Lower leg skin (tissue), 4 donors: ENCODE measurements around the gene MLH3. TPM values are rescaled to one million over a fixed set of nuclear protein-coding genes. Genes with fewer than 3 reads are reported as not detected.

Experiments
- DNase-seq, 2 donors: peaks; one replicate each; pipeline ENCODE4 v3.0.0-alpha.2; 2019; ENCODE audit warnings: low spot score in 2 of 2
- H3K4me3 ChIP-seq: fragments of 200-600 bp; sonication (generic); 2 replicates; pipeline ENCODE4 v1.5.1; 2017; ENCODE audit warnings: mild to moderate bottlenecking, low read depth; ENCODE audit not compliant: poor library complexity, severe bottlenecking
- CTCF ChIP-seq, 3 donors: fragments of 450-650 bp; IDR thresholded peaks; one replicate each; pipeline ENCODE4 v1.5.1; 2016; ENCODE audit warnings: antibody characterized with exemption in 3 of 3, mild to moderate bottlenecking in 3 of 3, moderate library complexity in 2 of 3
- POLR2A ChIP-seq, 2 donors: fragments of 450-650 bp; IDR thresholded peaks; one replicate each; pipeline ENCODE4 v1.6.1; 2016 to 2017; ENCODE audit warnings: antibody characterized with exemption in 2 of 2, mild to moderate bottlenecking in 1 of 2, moderate library complexity in 1 of 2
- WGBS, 2 donors: methylation state at CpG; one replicate each; pipeline ENCODE4 v1.1.5; 2018; 5-methylcytosine and 5-hydroxymethylcytosine counted together
- intact Hi-C: fragments of 100-400 bp; cut with DNase I; formaldehyde crosslinking; loops from one replicate; pipeline ENCODE4 v1.15.0; 2023; ENCODE audit warnings: low total_unique reads
- total RNA-seq, 4 donors: library from RNA; depleted of rRNA; stranded (reverse); fragments of >200 nt; gene quantifications; one replicate each; pipeline ENCODE4 v1.1.0, GENCODE V29; 2016

The MLH3 gene
- total RNA-seq, 4 donors from 2014 or later, result 16.9 to 20.9 (median 19.5) TPM

- no peak for DNase-seq
- intact Hi-C loops, result no loop called here
- 97 to 98% methylated on average over 2 of the region's 2 CpGs for WGBS, 2 donors
- H3K4me3 ChIP-seq, result no peak overlapping the region
- TF ChIP-seq CTCF (IDR thresholded peaks at IDR 0.05) (no peak), POLR2A (IDR thresholded peaks at IDR 0.05) (no peak)
Observed at GRCh38 chr14:75025876-75026275, 25.4 kb downstream of the MLH3 start.

GRCh38 chr14:75025082-75025481 is 26.2 kb downstream of the MLH3 start:
- H3K4me3 ChIP-seq, result no peak overlapping the region
- no peak for TF ChIP-seq CTCF (IDR thresholded peaks at IDR 0.05)
- TF ChIP-seq POLR2A (IDR thresholded peaks at IDR 0.05), result no peak
- WGBS, 2 donors, result 78 to 79% methylated on average over 4 of the region's 4 CpGs
- DNase-seq, result no peak
- intact Hi-C loops, result no loop called here

- intact Hi-C loops, result no loop called here
- no peak overlapping the region for H3K4me3 ChIP-seq
- no peak for TF ChIP-seq CTCF (IDR thresholded peaks at IDR 0.05)
- no peak for TF ChIP-seq POLR2A (IDR thresholded peaks at IDR 0.05)
- no peak for DNase-seq
- WGBS, 2 donors, result 76 to 100% methylated on average over 1 of the region's 1 CpG
Observed at GRCh38 chr14:75023108-75023507, 28.2 kb downstream of the MLH3 start.

DNA sequence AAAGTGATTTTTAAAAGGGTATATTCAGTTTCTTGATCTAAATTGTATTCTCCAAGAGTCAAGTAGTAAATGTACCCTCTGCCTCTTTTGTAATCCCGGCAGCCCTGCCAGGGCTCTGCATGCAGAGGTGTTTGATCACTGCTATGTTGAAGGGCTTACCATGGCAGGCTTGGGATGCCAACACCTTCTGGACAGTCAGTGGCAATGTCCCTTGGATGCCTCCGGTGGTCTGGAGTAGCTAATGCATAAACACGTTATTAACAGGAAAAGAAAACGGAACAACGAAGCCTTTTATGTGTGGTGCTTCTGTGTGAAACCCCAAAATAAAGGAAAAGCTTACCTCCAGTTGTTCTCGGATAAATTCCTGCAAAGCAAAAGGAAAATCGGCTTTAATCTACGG is 28.6 kb downstream of the MLH3 start:
- no peak for TF ChIP-seq POLR2A (IDR thresholded peaks at IDR 0.05)
- no peak for TF ChIP-seq CTCF (IDR thresholded peaks at IDR 0.05)
- 70 to 80% methylated on average over 8 of the region's 8 CpGs for WGBS, 2 donors
- no peak overlapping the region for H3K4me3 ChIP-seq
- intact Hi-C loops, result no loop called here
- no peak for DNase-seq

DNA sequence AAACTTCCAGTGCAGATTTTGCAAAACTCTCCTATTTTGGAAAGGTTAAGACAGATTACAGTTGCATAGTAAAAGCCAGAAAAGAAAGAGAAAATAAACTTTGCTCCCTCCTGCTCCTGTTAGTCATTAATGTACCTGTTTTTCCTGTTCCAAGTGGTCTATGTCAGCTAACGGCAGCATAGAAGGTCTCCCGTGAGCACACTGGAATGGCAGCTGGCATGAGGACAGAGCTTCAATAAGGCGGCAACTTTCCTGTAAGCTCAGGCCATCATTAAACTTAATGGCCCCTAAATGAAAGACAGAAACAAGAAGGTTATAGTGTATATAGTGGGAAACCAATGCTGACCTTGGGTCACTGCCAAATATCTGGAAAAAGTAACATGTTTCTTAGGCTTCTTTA is 32.6 kb downstream of the MLH3 start:
- DNase-seq, result no peak
- intact Hi-C loops, result no loop called here
- WGBS, 2 donors, result 50 to 54% methylated on average over 3 of the region's 3 CpGs
- TF ChIP-seq POLR2A (IDR thresholded peaks at IDR 0.05) (no peak), CTCF (IDR thresholded peaks at IDR 0.05) (no peak)
- H3K4me3 ChIP-seq, result no peak overlapping the region

DNA sequence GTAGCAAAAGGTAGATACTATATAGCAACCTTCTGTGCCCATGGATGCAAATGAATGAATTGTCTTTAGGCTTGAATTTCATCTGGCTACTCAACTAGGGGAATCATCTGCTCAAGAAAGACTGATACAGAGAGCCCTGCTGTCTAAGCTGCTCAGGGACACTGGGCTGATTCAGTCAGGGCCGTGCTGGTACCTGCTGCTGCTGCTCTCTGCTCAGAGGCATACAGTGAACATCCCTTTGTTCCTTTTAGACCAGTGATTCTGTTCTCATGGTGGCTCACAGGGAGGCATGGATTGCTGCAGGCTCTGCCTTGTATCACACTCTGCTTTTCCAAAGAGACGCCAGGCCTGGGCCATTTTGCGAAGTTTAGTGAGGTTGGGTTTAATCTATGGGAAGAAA is 34.5 kb downstream of the MLH3 start:
- TF ChIP-seq POLR2A (IDR thresholded peaks at IDR 0.05) (no peak), CTCF (IDR thresholded peaks at IDR 0.05) (no peak)
- intact Hi-C loops, result no loop called here
- no peak overlapping the region for H3K4me3 ChIP-seq
- no peak for DNase-seq
- WGBS, 2 donors, result 94 to 95% methylated on average over 3 of the region's 3 CpGs
